Neural cell (in vitro differentiated cells): Measurements from ENCODE around the gene ANGPTL5. TPM values are rescaled to one million over a fixed set of nuclear protein-coding genes. Genes with fewer than 3 reads are reported as not detected.

Experiments
- H2AFZ ChIP-seq: fragments of 200-600, 300-800 bp; sonication (generic), shearing (Covaris generic); 2 replicates; pipeline ENCODE4 v1.6.0; 2014; ENCODE audit warnings: low read depth, mild to moderate bottlenecking, antibody characterized with exemption, low read length, moderate library complexity
- H3F3A ChIP-seq: fragments of 200-600 bp; shearing (Covaris generic); 2 replicates; pipeline ENCODE4 v1.6.1; 2016; ENCODE audit warnings: mild to moderate bottlenecking, moderate library complexity, mixed read lengths, antibody characterized with exemption, low read length; ENCODE audit not compliant: insufficient read depth, poor library complexity, severe bottlenecking
- H3K27ac ChIP-seq: fragments of 200-600, 300-800 bp; sonication (generic), shearing (Covaris generic); 2 replicates; pipeline ENCODE4 v1.5.1; 2014; ENCODE audit warnings: mild to moderate bottlenecking, low read length, moderate library complexity
- H3K27me3 ChIP-seq: fragments of 300-800, 200-600 bp; sonication (generic), shearing (Covaris generic); 2 replicates; pipeline ENCODE4 v1.6.0; 2014; ENCODE audit warnings: mild to moderate bottlenecking, low read depth, low read length, moderate library complexity; ENCODE audit not compliant: insufficient read depth
- H3K36me3 ChIP-seq: fragments of 300-800, 200-600 bp; sonication (generic), shearing (Covaris generic); 2 replicates; pipeline ENCODE4 v1.5.1; 2014; ENCODE audit warnings: mild to moderate bottlenecking, antibody characterized with exemption, low read length, moderate library complexity; ENCODE audit not compliant: insufficient read depth
- H3K4me2 ChIP-seq: fragments of 300-800, 200-600 bp; sonication (generic), shearing (Covaris generic); 2 replicates; pipeline ENCODE4 v1.6.0; 2014; ENCODE audit warnings: mild to moderate bottlenecking, low read length
- H3K4me3 ChIP-seq: fragments of 300-800, 200-600 bp; sonication (generic), shearing (Covaris generic); 2 replicates; pipeline ENCODE4 v1.5.1; 2014; ENCODE audit warnings: mild to moderate bottlenecking, low read length, moderate library complexity
- H3K79me2 ChIP-seq: fragments of 200-600 bp; shearing (Covaris generic); replicated peaks from 2 replicates; pipeline ENCODE4 v1.6.0; 2014; ENCODE audit warnings: mild to moderate bottlenecking, low read length, moderate library complexity; ENCODE audit not compliant: insufficient read depth
- H3K9ac ChIP-seq: fragments of 300-800, 200-600 bp; sonication (generic), shearing (Covaris generic); 2 replicates; pipeline ENCODE4 v1.6.1; 2016; ENCODE audit warnings: mild to moderate bottlenecking, low read length, mixed read lengths
- H3K9me2 ChIP-seq: fragments of 200-600 bp; shearing (Covaris generic); 2 replicates; pipeline ENCODE4 v1.6.1; 2016; ENCODE audit warnings: mild to moderate bottlenecking, low read length, mixed read lengths; ENCODE audit not compliant: insufficient read depth
- H3K9me3 ChIP-seq: fragments of 200-600, 300-800 bp; sonication (generic), shearing (Covaris generic); 2 replicates; pipeline ENCODE4 v1.6.1; 2016; ENCODE audit warnings: mild to moderate bottlenecking, mixed run types, low read length, moderate library complexity, mixed read lengths
- H4K20me1 ChIP-seq: fragments of 200-600 bp; shearing (Covaris generic); 2 replicates; pipeline ENCODE4 v1.6.1; 2016; ENCODE audit warnings: mild to moderate bottlenecking, mixed run types; ENCODE audit not compliant: insufficient read depth
- CTCF ChIP-seq: fragments of 450-650 bp; IDR thresholded peaks from 2 replicates; pipeline ENCODE4 v1.5.1; 2014; ENCODE audit warnings: antibody characterized with exemption, mild to moderate bottlenecking, moderate library complexity; ENCODE audit not compliant: poor library complexity, severe bottlenecking
- EP300 ChIP-seq: fragments of 450-650 bp; conservative IDR thresholded peaks from 2 replicates; pipeline ENCODE4 v1.6.1; 2014; ENCODE audit warnings: antibody characterized with exemption, mild to moderate bottlenecking, moderate library complexity; ENCODE audit not compliant: poor library complexity, severe bottlenecking
- EZH2 ChIP-seq: fragments of 200-600, 300-800 bp; shearing (Covaris generic), sonication (generic); IDR thresholded peaks from 2 replicates; pipeline ENCODE4 v1.6.1; 2014; ENCODE audit warnings: antibody characterized with exemption, low read length, borderline replicate concordance, mild to moderate bottlenecking; ENCODE audit not compliant: insufficient read depth, poor library complexity, severe bottlenecking
- MXI1 ChIP-seq: fragments of 450-650 bp; conservative IDR thresholded peaks from 2 replicates; pipeline ENCODE4 v1.6.1; 2014; ENCODE audit warnings: antibody characterized with exemption, mild to moderate bottlenecking; ENCODE audit not compliant: poor library complexity, severe bottlenecking
- POLR2AphosphoS5 ChIP-seq: IDR thresholded peaks from 2 replicates; pipeline ENCODE4 v1.6.1; 2012
- RAD21 ChIP-seq: fragments of 450-650 bp; conservative IDR thresholded peaks from 2 replicates; pipeline ENCODE4 v1.6.1; 2014; ENCODE audit warnings: antibody characterized with exemption, mild to moderate bottlenecking, moderate library complexity
- REST ChIP-seq: IDR thresholded peaks from 2 replicates; pipeline ENCODE4 v1.6.1; 2012; ENCODE audit warnings: borderline replicate concordance
- SMC3 ChIP-seq: fragments of 450-650 bp; conservative IDR thresholded peaks from 2 replicates; pipeline ENCODE4 v1.6.1; 2014; ENCODE audit warnings: antibody characterized with exemption, mild to moderate bottlenecking, moderate library complexity; ENCODE audit not compliant: poor library complexity
- TAF1 ChIP-seq: IDR thresholded peaks from 2 replicates; pipeline ENCODE4 v1.6.1; 2012; ENCODE audit warnings: low read depth
- polyA plus RNA-seq: library from polyadenylated mRNA; depleted of rRNA; stranded (reverse); fragments of >200 nt; gene quantifications from 2 replicates; pipeline ENCODE4 v1.2.3, GENCODE V29; 2014

The ANGPTL5 gene
- polyA plus RNA-seq, 1 donor from 2014 or later, result not detected

- Histone ChIP-seq H3K4me2 (no peak overlapping the region), H2AFZ (no peak overlapping the region), H3K9ac (no peak overlapping the region), H3K9me3 (no peaks in the 10 kb centered on the region), H3F3A (no peaks in the 10 kb centered on the region), H3K4me3 (no peak overlapping the region), H3K9me2 (no peaks in the 10 kb centered on the region), H3K79me2 (no peaks in the 10 kb centered on the region), H3K36me3 (no peaks in the 10 kb centered on the region), H3K27me3 (no peaks in the 10 kb centered on the region), H3K27ac (no peak overlapping the region), H4K20me1 (no peaks in the 10 kb centered on the region)
- no peak for TF ChIP-seq REST
- TF ChIP-seq MXI1, result no peak
- TF ChIP-seq POLR2AphosphoS5, result no peak
- no peak for TF ChIP-seq TAF1
- TF ChIP-seq EP300, result no peak
- TF ChIP-seq EZH2, result no peak
- no peak for TF ChIP-seq RAD21
- TF ChIP-seq SMC3, result no peak
- no peak for TF ChIP-seq CTCF
These were observed 49.5 kb downstream of the ANGPTL5 start for GRCh38 chr11:101866619-101867491.

GRCh38 chr11:101864098-101864497, 52.2 kb downstream of the ANGPTL5 start:
- Histone ChIP-seq H3K9me2 (no peaks in the 10 kb centered on the region), H3K79me2 (no peaks in the 10 kb centered on the region), H3K9me3 (no peaks in the 10 kb centered on the region), H4K20me1 (no peaks in the 10 kb centered on the region), H3K27ac (no peak overlapping the region), H2AFZ (no peak overlapping the region), H3K36me3 (no peaks in the 10 kb centered on the region), H3K4me3 (no peak overlapping the region), H3K9ac (no peak overlapping the region), H3K27me3 (no peaks in the 10 kb centered on the region), H3K4me2 (no peak overlapping the region), H3F3A (no peaks in the 10 kb centered on the region)
- TF ChIP-seq SMC3, result no peak
- TF ChIP-seq CTCF, result no peak
- no peak for TF ChIP-seq EP300
- TF ChIP-seq TAF1, result no peak
- no peak for TF ChIP-seq REST
- no peak for TF ChIP-seq EZH2
- no peak for TF ChIP-seq MXI1
- TF ChIP-seq POLR2AphosphoS5, result no peak
- no peak for TF ChIP-seq RAD21
